Left forelimb (tissue), 1 donor: ENCODE results near the gene CFAP299.
"Not testable (repeated sequence)": the region's sequence is repeated elsewhere in the genome, so short reads cannot be mapped to it uniquely, and the experiment has no call there.

Experiments used
- DNase-seq: peaks from one replicate; pipeline ENCODE4 v3.0.0-alpha.2; 2018; ENCODE audit warnings: low spot score

Gene CFAP299

GRCh38 chr4:80730158-80730557, 394.6 kb downstream of the CFAP299 start:
- no peak for DNase-seq

- DNase-seq, result no peak
These were observed 395.9 kb downstream of the CFAP299 start for GRCh38 chr4:80731436-80731835.

GRCh38 chr4:80732010-80732409, 396.5 kb downstream of the CFAP299 start:
- no peak for DNase-seq

GRCh38 chr4:80740375-80740774, 404.8 kb downstream of the CFAP299 start:
- DNase-seq, result no peak

- DNase-seq, result not testable (repeated sequence)
These were observed 414.0 kb downstream of the CFAP299 start for GRCh38 chr4:80749558-80749957.

GRCh38 chr4:80751200-80751599, 415.7 kb downstream of the CFAP299 start:
- no peak for DNase-seq

DNA sequence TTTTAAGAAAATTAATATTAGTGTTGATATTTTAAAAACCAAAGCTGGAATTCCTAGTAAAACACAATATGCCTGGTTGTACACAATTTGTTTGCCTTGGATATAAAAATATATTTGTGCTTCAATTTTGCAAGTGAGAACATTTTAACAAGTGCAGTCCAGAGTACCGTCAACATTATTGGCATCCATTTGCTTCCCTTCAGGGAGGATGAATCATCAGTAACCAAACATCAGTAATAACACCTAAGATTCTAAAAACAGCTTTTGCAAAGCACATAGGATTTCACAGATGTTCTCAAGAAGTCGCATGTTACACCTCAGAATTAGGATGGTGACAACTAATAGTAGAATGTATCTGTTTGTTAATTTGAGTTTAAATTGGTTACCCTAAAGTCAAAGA, 432.4 kb downstream of the CFAP299 start:
- no peak for DNase-seq

DNA sequence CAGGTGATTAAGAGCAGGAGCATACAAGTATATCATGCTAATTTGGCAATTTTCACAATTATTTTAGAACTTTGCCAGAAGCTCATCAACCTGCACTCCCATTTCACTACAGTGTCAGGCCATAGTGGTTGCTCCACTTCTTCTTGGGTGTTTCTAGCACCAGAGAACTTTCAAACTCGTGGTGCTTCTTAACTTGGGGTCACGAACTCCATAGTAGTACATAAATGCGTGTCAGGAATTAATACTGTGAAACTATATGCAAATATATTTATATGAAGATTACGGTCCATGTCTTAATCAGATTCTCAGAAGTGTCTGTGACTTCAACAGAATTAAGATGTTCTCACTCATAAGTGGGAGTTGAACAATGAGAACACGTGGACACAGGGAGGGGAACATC, 440.6 kb downstream of the CFAP299 start:
- DNase-seq, result no peak

DNA sequence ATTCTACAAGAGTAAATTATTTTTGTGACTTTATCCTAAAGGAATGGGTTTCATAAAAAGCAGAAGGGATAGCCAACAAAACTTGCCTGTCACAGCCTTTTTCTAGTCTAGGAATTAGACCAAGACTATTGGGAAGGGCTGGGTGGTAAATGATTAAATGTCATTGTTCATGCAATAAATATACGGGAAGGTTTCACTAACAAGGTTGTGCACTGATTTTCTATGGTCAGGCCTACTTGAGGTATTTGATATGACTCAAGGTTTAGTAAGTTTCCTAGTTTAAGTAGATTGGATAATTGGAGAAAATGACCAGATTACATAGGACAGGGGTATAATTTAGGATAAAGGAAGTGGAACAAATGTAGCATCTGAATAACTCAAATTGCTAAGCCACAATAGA, 445.9 kb downstream of the CFAP299 start:
- DNase-seq, result no peak

DNA sequence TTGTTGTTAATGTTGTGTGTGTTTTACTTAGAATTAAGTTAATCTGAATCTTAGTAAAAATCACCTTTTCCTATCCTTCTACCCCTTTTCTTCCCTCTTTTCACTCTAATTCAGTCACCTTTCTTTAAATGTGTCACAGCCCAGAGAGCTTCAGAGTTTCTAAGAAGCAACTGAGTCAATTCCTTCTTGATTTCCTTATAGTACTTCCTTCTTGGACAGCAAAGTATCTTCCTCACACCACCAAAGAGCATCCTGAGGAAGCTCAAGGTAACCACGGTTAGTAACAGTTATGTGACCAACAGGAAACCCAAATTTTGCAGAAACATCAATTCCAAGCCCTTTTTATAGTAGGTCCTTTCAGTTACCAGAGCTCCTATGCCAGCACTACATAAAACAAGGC, 451.8 kb downstream of the CFAP299 start:
- DNase-seq, result no peak

DNA sequence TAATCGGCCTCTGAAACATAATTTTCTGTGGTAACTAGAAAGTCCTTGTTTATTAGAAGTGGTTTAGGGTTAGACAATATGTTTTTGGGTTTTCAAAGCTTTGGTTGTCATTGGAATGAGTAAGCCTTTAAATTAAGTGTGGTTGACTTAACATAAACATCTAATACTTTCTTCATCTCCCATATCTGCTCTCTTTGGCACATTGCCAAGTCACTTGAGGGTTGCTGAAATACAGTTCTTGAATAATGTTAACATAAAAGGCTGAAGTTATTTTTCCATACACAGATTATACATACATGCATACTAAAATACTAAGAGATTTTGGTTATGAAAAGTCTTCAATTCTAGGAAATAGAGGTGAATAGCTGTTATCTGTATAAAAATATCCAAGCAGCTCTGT, 453.3 kb downstream of the CFAP299 start:
- DNase-seq, result no peak

DNA sequence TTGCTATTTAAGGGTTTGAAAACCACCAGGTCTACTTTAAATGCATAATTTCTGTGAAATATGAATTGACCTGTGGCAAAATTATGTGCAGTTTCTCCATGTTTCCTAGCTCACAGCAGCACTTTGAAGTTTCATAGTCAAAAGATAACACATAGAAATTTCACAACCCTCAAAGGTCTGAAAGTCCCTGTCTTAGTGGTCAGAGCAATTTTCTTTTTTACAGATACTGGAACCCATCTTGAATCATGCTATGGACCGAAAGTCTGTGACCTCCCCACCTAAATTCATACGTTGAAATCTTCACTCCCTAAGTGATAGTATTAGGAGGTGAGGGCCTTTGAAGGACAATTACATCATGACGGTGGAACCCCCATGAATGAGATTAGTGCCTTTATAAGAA, 454.6 kb downstream of the CFAP299 start:
- no peak for DNase-seq

- DNase-seq, result not testable (repeated sequence)
These were observed 458.1 kb downstream of the CFAP299 start for GRCh38 chr4:80793660-80794059.

GRCh38 chr4:80798082-80798481, 462.6 kb downstream of the CFAP299 start:
- no peak for DNase-seq

DNA sequence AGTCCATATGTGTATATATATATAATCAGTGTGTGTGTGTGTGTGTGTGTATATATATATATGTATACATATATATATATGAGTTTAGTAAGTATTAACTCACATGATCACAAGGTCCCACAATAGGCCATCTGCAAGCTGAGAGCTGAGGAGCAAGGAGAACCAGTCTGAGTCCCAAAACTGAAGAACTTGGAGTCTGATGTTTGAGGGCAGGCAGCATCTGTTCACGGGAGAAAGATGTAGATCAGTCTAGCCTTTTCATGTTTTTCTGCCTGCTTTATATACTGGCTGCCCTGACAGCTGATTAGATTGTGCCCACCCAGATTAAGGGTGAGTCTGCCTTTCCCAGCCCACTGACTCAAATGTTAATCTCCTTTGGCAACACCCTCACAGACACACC, 465.2 kb downstream of the CFAP299 start:
- not testable (repeated sequence) for DNase-seq

- DNase-seq, result no peak
These were observed 467.8 kb downstream of the CFAP299 start for GRCh38 chr4:80803337-80803736.

DNA sequence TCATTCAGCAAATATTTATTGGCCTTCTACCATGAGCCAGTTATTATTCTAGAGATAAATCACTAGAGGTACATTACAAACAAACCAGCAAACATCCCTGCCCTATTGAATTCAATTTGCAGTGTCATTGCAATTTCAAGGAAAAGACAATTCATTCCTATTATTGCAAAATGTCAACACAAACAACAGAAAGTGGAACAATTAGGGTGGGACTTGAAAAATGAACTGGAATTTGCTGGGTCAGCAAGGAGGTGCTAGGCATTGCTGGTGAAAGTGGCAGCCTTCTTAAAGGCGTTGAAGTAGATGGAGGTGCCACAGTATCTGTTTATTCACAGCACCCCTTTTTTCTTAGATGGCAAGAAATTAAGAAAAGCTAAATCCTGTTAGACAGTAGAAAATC, 470.9 kb downstream of the CFAP299 start:
- no peak for DNase-seq

- DNase-seq, result no peak
These were observed 473.7 kb downstream of the CFAP299 start for GRCh38 chr4:80809039-80809729.

- DNase-seq, result no peak
These were observed 475.9 kb downstream of the CFAP299 start for GRCh38 chr4:80811406-80811805.

GRCh38 chr4:80812145-80812544, 476.6 kb downstream of the CFAP299 start:
- no peak for DNase-seq

DNA sequence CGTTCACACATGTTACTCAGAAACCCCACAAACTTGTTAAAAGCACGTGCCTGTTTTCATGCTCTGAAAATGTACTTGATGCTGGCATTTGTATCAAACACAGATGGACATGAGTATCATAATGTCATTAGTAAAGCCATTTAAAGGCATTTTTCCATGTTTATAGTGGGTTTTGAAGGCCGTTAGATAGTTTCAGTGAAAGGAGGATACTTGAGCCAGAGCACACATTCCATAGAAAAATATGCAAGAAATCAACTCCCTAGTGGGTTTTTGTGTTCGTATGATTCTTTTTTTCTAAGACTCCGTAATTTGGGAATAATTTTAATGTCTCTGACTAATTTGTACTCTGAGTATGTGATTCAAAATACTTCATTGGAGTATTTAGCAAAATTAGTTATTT, 478.7 kb downstream of the CFAP299 start:
- DNase-seq, result no peak

- no peak for DNase-seq
These were observed 496.1 kb downstream of the CFAP299 start for GRCh38 chr4:80831383-80832361.

GRCh38 chr4:80839281-80839680, 503.8 kb downstream of the CFAP299 start:
- no peak for DNase-seq
